ENCODE measurements around the gene TRIM33. TPM values are rescaled to one million over a fixed set of nuclear protein-coding genes. Genes with fewer than 3 reads are reported as not detected.

The TRIM33 gene
- total and polyA plus RNA-seq, 2 experiments from 2014 or later, result 10.6 to 17.6 TPM

DNA sequence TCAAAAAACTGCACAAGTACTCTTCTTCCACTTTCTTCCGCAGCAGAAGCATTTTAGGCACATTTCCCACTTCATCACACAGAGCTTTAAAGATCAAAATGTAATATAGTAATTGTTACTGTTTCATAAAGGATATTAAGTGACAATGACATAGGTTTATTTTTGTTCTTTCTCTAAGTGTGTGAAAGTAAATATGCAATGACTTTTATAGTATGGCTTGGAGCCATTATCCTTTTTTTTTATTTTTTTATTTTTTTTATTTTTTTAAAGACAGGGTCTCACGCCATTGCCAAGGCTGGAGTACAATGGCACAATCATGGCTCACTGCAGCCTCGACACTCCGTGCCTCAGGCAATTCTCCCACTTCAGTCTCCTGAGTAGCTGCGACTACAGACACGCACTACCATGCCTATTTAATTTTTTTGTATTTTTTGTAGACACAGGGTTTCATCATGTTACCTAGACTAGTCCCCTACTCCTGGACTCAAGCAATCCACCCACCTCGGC is 7.0 kb downstream of the TRIM33 start:
- 75% methylated on average over 7 of the region's 7 CpGs for WGBS, 2 experiments (ENCODE audit: low coverage in 1 of 2, low lambda C conversion rate in 2 of 2, missing lambda C conversion rate in 2 of 2)
- Histone ChIP-seq H3K79me2 (ENCODE audit: insufficient read depth) (peaks cover 99% of the 10 kb centered on the region), H3K4me1 (ENCODE audit: insufficient read depth) (peaks cover 11% of the 10 kb centered on the region), H3K4me2 (ENCODE audit: unreplicated experiment) (no peak overlapping the region), H3K36me3 (ENCODE audit: low read depth) (peaks cover 4% of the 10 kb centered on the region; the same call in 1 of the 2 replicates), H4K20me1 (ENCODE audit: insufficient read depth) (peaks cover 6% of the 10 kb centered on the region), H3K27ac (no peak overlapping the region), H2AFZ (no peak overlapping the region), H3K4me3 (no peak overlapping the region), H3K9me2 (ENCODE audit: insufficient read depth) (no peaks in the 10 kb centered on the region), H3K27me3 (replicated peaks; ENCODE audit: insufficient read depth) (no peaks in the 10 kb centered on the region), H3K9me3 (ENCODE audit: low read depth) (no peaks in the 10 kb centered on the region), H3K9ac (no peak overlapping the region), H3F3A (ENCODE audit: insufficient read depth) (no peaks in the 10 kb centered on the region)
- DNase-seq, result no peak
- in situ Hi-C loops (cut with MboI), result no loop called here
- no peak for TF ChIP-seq EZH2 (IDR thresholded peaks at IDR 0.05; ENCODE audit: insufficient read depth, poor library complexity, severe bottlenecking)
- TF ChIP-seq EZH2phosphoT487 (IDR thresholded peaks at IDR 0.05; ENCODE audit: insufficient read depth, low read depth), result no peak

GRCh38 chr1:114502080-114502479 is 8.9 kb downstream of the TRIM33 start:
- TF ChIP-seq EZH2phosphoT487 (IDR thresholded peaks at IDR 0.05; ENCODE audit: insufficient read depth, low read depth), result no peak
- no peak for TF ChIP-seq EZH2 (IDR thresholded peaks at IDR 0.05; ENCODE audit: insufficient read depth, poor library complexity, severe bottlenecking)
- Histone ChIP-seq H3K4me2 (ENCODE audit: unreplicated experiment) (no peak overlapping the region), H3K4me1 (ENCODE audit: insufficient read depth) (no peaks in the 10 kb centered on the region), H3K27me3 (replicated peaks; ENCODE audit: insufficient read depth) (no peaks in the 10 kb centered on the region), H3K9me2 (ENCODE audit: insufficient read depth) (no peaks in the 10 kb centered on the region), H2AFZ (no peak overlapping the region), H4K20me1 (ENCODE audit: insufficient read depth) (peaks cover 3% of the 10 kb centered on the region; the same call in 1 of the 2 replicates), H3K9me3 (ENCODE audit: low read depth) (no peaks in the 10 kb centered on the region), H3K36me3 (ENCODE audit: low read depth) (peaks cover 4% of the 10 kb centered on the region; the same call in 1 of the 2 replicates), H3K4me3 (no peak overlapping the region), H3K27ac (no peak overlapping the region), H3F3A (ENCODE audit: insufficient read depth) (no peaks in the 10 kb centered on the region), H3K9ac (no peak overlapping the region), H3K79me2 (ENCODE audit: insufficient read depth) (peaks cover 99% of the 10 kb centered on the region)
- in situ Hi-C loops (cut with MboI), result no loop called here
- no peak for DNase-seq

DNA sequence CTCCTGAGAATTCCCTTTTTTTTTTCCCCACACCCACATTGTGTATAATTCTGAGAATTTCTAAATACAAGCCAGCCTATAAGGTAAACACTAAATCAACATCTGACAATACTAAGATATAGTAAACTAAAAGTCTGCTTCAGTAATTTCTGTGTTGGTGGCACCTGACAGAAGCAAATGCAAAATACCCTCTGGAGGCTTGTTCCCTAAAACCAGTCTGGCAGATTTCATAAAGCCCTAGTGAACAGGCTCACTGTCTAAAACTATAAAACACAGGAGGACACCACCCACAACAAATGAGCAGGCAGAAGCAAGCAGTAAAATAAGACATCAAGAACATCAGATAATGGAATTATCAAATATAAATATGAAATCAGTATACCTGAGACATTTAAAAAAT is 11.5 kb downstream of the TRIM33 start:
- H3F3A ChIP-seq (ENCODE audit: insufficient read depth), result no peaks in the 10 kb centered on the region
- H3K9me3 ChIP-seq (ENCODE audit: low read depth), result no peaks in the 10 kb centered on the region
- DNase-seq, result no peak
- no peak overlapping the region for H3K9ac ChIP-seq
- no peaks in the 10 kb centered on the region for H3K9me2 ChIP-seq (ENCODE audit: insufficient read depth)
- no peaks in the 10 kb centered on the region for H3K4me1 ChIP-seq (ENCODE audit: insufficient read depth)
- no peak overlapping the region for H3K27ac ChIP-seq
- no peaks in the 10 kb centered on the region for H3K36me3 ChIP-seq (ENCODE audit: low read depth)
- in situ Hi-C loops (cut with MboI), result no loop called here
- no peak overlapping the region for H3K4me2 ChIP-seq (ENCODE audit: unreplicated experiment)
- H4K20me1 ChIP-seq (ENCODE audit: insufficient read depth), result peaks cover 3% of the 10 kb centered on the region; the same call in 1 of the 2 replicates
- no peak overlapping the region for H3K4me3 ChIP-seq
- H3K79me2 ChIP-seq (ENCODE audit: insufficient read depth), result peaks cover 99% of the 10 kb centered on the region
- H2AFZ ChIP-seq, result no peak overlapping the region
- no peaks in the 10 kb centered on the region for H3K27me3 ChIP-seq (replicated peaks; ENCODE audit: insufficient read depth)
- no peak for TF ChIP-seq EZH2phosphoT487 (IDR thresholded peaks at IDR 0.05; ENCODE audit: insufficient read depth, low read depth)
- no peak for TF ChIP-seq EZH2 (IDR thresholded peaks at IDR 0.05; ENCODE audit: insufficient read depth, poor library complexity, severe bottlenecking)

GRCh38 chr1:114496089-114496488 is 14.9 kb downstream of the TRIM33 start:
- H4K20me1 ChIP-seq (ENCODE audit: insufficient read depth), result peaks cover 11% of the 10 kb centered on the region; the same call in 1 of the 2 replicates
- WGBS, 2 experiments (ENCODE audit: low coverage in 1 of 2, low lambda C conversion rate in 2 of 2, missing lambda C conversion rate in 2 of 2), result 59 to 70% methylated on average over 1 of the region's 1 CpG
- no peaks in the 10 kb centered on the region for H3K27me3 ChIP-seq (replicated peaks; ENCODE audit: insufficient read depth)
- H3K27ac ChIP-seq, result no peak overlapping the region
- H2AFZ ChIP-seq, result no peak overlapping the region
- no peaks in the 10 kb centered on the region for H3K9me3 ChIP-seq (ENCODE audit: low read depth)
- no peak overlapping the region for H3K4me2 ChIP-seq (ENCODE audit: unreplicated experiment)
- in situ Hi-C loops (cut with MboI), result no loop called here
- DNase-seq, result no peak
- H3K9me2 ChIP-seq (ENCODE audit: insufficient read depth), result no peaks in the 10 kb centered on the region
- no peak for TF ChIP-seq EZH2phosphoT487 (IDR thresholded peaks at IDR 0.05; ENCODE audit: insufficient read depth, low read depth)
- TF ChIP-seq EZH2 (IDR thresholded peaks at IDR 0.05; ENCODE audit: insufficient read depth, poor library complexity, severe bottlenecking), result no peak
- peaks cover 99% of the 10 kb centered on the region for H3K79me2 ChIP-seq (ENCODE audit: insufficient read depth)
- H3K4me1 ChIP-seq (ENCODE audit: insufficient read depth), result no peaks in the 10 kb centered on the region
- H3F3A ChIP-seq (ENCODE audit: insufficient read depth), result peaks cover 3% of the 10 kb centered on the region; the same call in 1 of the 2 replicates
- H3K36me3 ChIP-seq (ENCODE audit: low read depth), result no peaks in the 10 kb centered on the region
- no peak overlapping the region for H3K4me3 ChIP-seq
- no peak overlapping the region for H3K9ac ChIP-seq

DNA sequence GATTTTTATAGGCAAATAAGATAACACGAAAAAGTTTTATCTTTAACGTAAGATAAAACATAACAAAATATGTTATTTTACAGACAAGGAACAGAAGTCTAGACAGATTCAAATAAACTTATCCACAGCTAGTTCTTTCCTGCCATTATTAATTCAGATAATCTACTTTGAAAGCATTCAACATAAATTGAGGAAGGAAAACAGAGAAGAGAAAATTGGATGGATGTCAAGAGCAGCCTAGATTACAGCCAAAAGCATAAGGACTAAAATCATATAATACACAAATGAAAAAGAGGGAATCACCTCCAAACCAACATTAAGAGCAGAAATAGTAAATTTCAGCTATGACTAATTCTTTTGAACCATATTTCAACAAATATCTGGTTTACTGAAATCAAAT is 15.5 kb downstream of the TRIM33 start:
- H3K4me3 ChIP-seq, result no peak overlapping the region
- in situ Hi-C loops (cut with MboI), result no loop called here
- peaks cover 9% of the 10 kb centered on the region; the same call in 1 of the 2 replicates for H3F3A ChIP-seq (ENCODE audit: insufficient read depth)
- peaks cover 100% of the 10 kb centered on the region for H3K79me2 ChIP-seq (ENCODE audit: insufficient read depth)
- no peak overlapping the region for H3K4me2 ChIP-seq (ENCODE audit: unreplicated experiment)
- no peaks in the 10 kb centered on the region for H3K36me3 ChIP-seq (ENCODE audit: low read depth)
- no peak overlapping the region for H2AFZ ChIP-seq
- H3K27me3 ChIP-seq (replicated peaks; ENCODE audit: insufficient read depth), result no peaks in the 10 kb centered on the region
- peaks cover 11% of the 10 kb centered on the region; the same call in 1 of the 2 replicates for H4K20me1 ChIP-seq (ENCODE audit: insufficient read depth)
- no peaks in the 10 kb centered on the region for H3K9me3 ChIP-seq (ENCODE audit: low read depth)
- no peak overlapping the region for H3K9ac ChIP-seq
- TF ChIP-seq EZH2 (IDR thresholded peaks at IDR 0.05; ENCODE audit: insufficient read depth, poor library complexity, severe bottlenecking), result no peak
- TF ChIP-seq EZH2phosphoT487 (IDR thresholded peaks at IDR 0.05; ENCODE audit: insufficient read depth, low read depth), result no peak
- DNase-seq, result no peak
- H3K9me2 ChIP-seq (ENCODE audit: insufficient read depth), result no peaks in the 10 kb centered on the region
- H3K4me1 ChIP-seq (ENCODE audit: insufficient read depth), result no peaks in the 10 kb centered on the region; the same call in 1 of the 2 replicates
- no peak overlapping the region for H3K27ac ChIP-seq
- WGBS, 2 experiments (ENCODE audit: low coverage in 1 of 2, low lambda C conversion rate in 2 of 2, missing lambda C conversion rate in 2 of 2), result 98 to 99% methylated on average over 2 of the region's 2 CpGs

Measured in GM23248 (cell line).